PC-3 (cell line): Measurements from ENCODE around the gene TMEM147.

Experiments used
- CTCF ChIP-seq: fragments of 300-600 bp; sonication (generic); conservative IDR thresholded peaks from 2 replicates; pipeline ENCODE4 v1.5.1; 2017; ENCODE audit warnings: antibody characterized with exemption, low read depth, mild to moderate bottlenecking, low read length
- EZH2 ChIP-seq: fragments of 300-600 bp; sonication (generic); IDR thresholded peaks from one replicate; pipeline ENCODE4 v1.6.1; 2017; ENCODE audit warnings: antibody characterized with exemption, mild to moderate bottlenecking, low read length; ENCODE audit not compliant: unreplicated experiment

GRCh38 chr19:35533201-35533821, 12.1 kb upstream of the TMEM147 start, which contains the start of gene GAPDHS:
- TF ChIP-seq EZH2 (no peak), CTCF (no peak)
